Retinal pigment epithelial cell (primary cell): ENCODE measurements around the gene MGAT5.
"Not testable (repeated sequence)": the region's sequence is repeated elsewhere in the genome, so short reads cannot be mapped to it uniquely, and the experiment has no call there.

ENCODE experiments used
- DNase-seq: peaks from one replicate; pipeline ENCODE4 v3.0.0-alpha.2; 2010; ENCODE audit warnings: low read depth
- H3K4me3 ChIP-seq: 2 replicates; pipeline ENCODE4 v1.5.1; 2011; ENCODE audit warnings: mild to moderate bottlenecking, low read length, control low read depth, moderate library complexity
- TF ChIP-seq, protein P1 (sequence below): conservative IDR thresholded peaks from 2 replicates; pipeline ENCODE4 v1.5.1; 2011; ENCODE audit warnings: low read depth, low read length, control low read depth, inconsistent platforms

Gene MGAT5

DNA sequence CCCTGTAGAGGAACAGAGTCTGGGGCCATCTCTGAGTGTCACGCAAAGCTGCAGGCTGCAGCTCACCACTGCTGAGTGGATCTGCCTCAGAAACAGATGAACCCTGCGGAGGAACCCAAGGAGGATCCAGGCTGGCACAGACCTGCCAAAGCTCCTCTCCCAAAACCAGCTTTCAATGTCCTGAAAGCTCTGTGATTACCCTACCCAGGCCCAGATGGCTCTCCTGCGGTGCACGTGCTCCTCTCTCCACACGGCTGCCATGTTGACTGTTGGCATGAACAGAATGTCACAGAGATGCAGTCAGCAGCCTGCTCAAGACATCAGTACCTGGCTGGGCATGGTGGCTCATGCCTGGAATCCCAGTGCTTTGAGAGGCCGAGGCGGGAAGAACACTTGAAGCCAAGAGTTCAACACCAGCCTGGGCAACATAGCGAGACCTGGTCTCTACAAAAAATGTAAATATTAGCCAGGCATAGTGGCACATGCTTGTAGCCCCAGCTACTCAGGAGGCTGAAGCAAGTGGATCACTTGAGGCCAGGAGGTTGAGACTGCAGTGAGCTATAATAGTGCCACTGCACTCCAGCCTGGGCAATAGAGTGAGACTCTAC, 216.8 kb downstream of the MGAT5 start:
- TF ChIP-seq, protein P1, sequence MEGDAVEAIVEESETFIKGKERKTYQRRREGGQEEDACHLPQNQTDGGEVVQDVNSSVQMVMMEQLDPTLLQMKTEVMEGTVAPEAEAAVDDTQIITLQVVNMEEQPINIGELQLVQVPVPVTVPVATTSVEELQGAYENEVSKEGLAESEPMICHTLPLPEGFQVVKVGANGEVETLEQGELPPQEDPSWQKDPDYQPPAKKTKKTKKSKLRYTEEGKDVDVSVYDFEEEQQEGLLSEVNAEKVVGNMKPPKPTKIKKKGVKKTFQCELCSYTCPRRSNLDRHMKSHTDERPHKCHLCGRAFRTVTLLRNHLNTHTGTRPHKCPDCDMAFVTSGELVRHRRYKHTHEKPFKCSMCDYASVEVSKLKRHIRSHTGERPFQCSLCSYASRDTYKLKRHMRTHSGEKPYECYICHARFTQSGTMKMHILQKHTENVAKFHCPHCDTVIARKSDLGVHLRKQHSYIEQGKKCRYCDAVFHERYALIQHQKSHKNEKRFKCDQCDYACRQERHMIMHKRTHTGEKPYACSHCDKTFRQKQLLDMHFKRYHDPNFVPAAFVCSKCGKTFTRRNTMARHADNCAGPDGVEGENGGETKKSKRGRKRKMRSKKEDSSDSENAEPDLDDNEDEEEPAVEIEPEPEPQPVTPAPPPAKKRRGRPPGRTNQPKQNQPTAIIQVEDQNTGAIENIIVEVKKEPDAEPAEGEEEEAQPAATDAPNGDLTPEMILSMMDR, result no peak
- no peak for DNase-seq
- H3K4me3 ChIP-seq, result no peak overlapping the region

GRCh38 chr2:134476982-134477381, 223.1 kb downstream of the MGAT5 start:
- not testable (repeated sequence) for DNase-seq, H3K4me3 ChIP-seq

- H3K4me3 ChIP-seq, result no peak overlapping the region
- TF ChIP-seq, protein P1, result no peak
- DNase-seq, result no peak
Observed at GRCh38 chr2:134479696-134480330, 225.9 kb downstream of the MGAT5 start.

- TF ChIP-seq, protein P1, result no peak
- no peak for DNase-seq
- no peak overlapping the region for H3K4me3 ChIP-seq
Observed at GRCh38 chr2:134482131-134482723, 228.4 kb downstream of the MGAT5 start.

DNA sequence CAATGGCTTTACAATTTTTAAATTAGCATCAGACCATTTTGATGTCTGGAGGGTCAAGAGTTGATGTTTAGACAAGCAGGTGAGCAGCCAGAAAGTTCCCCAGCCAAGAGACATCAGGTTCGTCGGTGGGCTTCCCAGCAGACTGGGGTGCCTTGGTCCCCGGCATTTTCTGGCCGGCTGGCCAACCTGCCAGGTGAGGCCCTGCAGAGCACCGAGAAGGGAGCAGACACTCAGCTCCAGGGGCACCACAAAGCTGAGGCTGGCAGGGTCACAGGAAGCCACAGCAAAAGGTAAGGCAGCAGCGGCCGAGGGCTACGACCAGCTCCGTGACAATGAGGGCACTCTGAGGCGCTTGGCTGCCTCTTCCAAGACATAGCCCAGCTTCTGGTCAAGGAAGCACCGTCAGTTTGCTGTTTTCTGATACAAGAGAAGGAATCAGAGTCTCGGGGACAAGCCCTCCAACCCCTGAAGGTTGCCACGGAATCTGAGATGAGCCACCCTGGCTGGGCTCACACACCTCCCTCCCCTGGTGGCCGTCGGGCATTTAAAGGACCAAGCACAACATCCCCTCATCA, 229.0 kb downstream of the MGAT5 start:
- TF ChIP-seq, protein P1, result no peak
- DNase-seq, result no peak
- H3K4me3 ChIP-seq, result no peak overlapping the region

DNA sequence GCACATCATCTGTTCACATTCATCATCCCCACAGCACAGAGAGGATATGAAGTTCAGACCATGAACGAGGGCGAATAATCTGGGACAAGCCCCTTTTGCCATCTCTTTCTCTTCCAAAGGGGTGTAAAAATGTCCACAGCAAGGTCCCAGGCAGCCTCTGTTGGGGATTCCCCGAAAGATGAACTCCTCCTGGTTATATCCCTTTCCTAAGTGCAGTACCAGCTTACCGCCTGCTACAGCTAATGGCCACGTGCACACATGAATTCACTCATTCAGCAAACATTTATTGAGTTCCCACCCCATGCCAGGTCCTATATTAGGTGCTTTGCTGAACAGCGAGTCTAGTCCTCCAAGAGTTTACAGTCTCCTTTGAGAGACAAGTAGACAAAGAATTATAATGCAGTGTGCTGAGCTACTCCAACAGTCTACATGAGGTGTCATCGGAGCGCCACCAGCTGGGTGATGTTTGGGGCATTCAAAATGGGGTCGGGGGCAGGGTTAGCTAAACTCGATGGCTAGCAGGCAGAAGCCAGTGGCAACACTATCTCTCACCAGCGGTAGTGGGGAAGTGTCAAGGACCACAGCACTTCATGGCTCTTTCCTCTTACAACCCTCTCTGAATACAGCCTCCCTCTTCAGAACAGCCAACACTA, 236.0 kb downstream of the MGAT5 start:
- TF ChIP-seq, protein P1, result no peak
- no peak overlapping the region for H3K4me3 ChIP-seq
- DNase-seq, result no peak

DNA sequence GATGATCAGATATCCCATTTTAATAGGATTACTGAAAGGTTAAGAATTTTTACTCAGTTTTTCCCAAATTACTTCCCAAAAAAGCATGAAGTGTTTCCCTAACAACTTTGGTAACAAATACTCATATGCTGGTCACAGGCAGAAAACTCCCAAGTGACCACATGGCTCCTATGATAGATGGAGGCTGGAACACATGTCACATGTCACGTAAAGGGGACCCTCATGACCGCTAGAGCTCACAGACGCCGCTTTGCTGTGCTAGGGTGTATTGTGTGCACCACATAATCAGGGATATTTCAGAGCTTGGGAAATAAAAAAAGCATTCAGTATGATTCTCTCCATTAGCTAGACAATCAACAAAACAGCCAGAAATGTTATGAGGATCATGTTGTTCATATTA, 236.7 kb downstream of the MGAT5 start:
- no peak overlapping the region for H3K4me3 ChIP-seq
- DNase-seq, result no peak
- TF ChIP-seq, protein P1, result no peak
